GM13976 (cell line): ENCODE results near the gene TAF12.
"Not testable (repeated sequence)": the region's sequence is repeated elsewhere in the genome, so short reads cannot be mapped to it uniquely, and the experiment has no call there.

Source experiments
- DNase-seq: peaks from one replicate; pipeline ENCODE4 v3.0.0; 2012; ENCODE audit warnings: low spot score
- CTCF ChIP-seq: IDR thresholded peaks from 2 replicates; pipeline ENCODE4 v1.5.1; 2012; ENCODE audit warnings: borderline replicate concordance, mild to moderate bottlenecking; ENCODE audit not compliant: insufficient read depth; ENCODE audit errors: extremely low read depth, missing control alignments, control extremely low read depth
- in situ Hi-C: fragments of 300-500 bp; cut with MboI; formaldehyde crosslinking; loops from one replicate; pipeline ENCODE4 v1.12.0; 2022; ENCODE audit warnings: low sequenced_read_pairs, mixed read lengths, inconsistent platforms; ENCODE audit not compliant: unreplicated experiment

The TAF12 gene

GRCh38 chr1:28642847-28643635, at the start of gene TAF12:
TSS of gene TAF12 (minus strand) at chr1:28643067. CDS start at chr1:28622081, 20,986 bp downstream.
- peak; percentile 92 for DNase-seq
- in situ Hi-C loops: no loop called here
- TF ChIP-seq CTCF: peak; percentile 46

GRCh38 chr1:28691627-28692026, 48.8 kb upstream of the TAF12 start:
- DNase-seq, in situ Hi-C loops: not testable (repeated sequence)

GRCh38 chr1:28684937-28685336, 42.1 kb upstream of the TAF12 start:
- no peak for TF ChIP-seq CTCF
- in situ Hi-C loops: no loop called here
- DNase-seq: no peak

GRCh38 chr1:28682840-28683239, 40.0 kb upstream of the TAF12 start:
- no peak for DNase-seq
- in situ Hi-C loops: no loop called here
- TF ChIP-seq CTCF: no peak

GRCh38 chr1:28680151-28680550, 37.3 kb upstream of the TAF12 start:
- no peak for DNase-seq
- no peak for TF ChIP-seq CTCF
- in situ Hi-C loops: no loop called here

- DNase-seq: no peak
- in situ Hi-C loops: no loop called here
- no peak for TF ChIP-seq CTCF
These were observed 33.0 kb upstream of the TAF12 start for GRCh38 chr1:28675924-28676257.

GRCh38 chr1:28672971-28673370, 30.1 kb upstream of the TAF12 start:
- in situ Hi-C loops, DNase-seq: not testable (repeated sequence)
